B cell (primary cell): Measurements from ENCODE around the gene MCF2L. TPM values are rescaled to one million over a fixed set of nuclear protein-coding genes. Genes with fewer than 3 reads are reported as not detected.

Source experiments
- ATAC-seq: fragments of 200-7000 bp; cut with Tn5 transposase; one replicate; pipeline ENCODE4 v1.10.0; 2021; ENCODE audit warnings: low read depth, mild to moderate bottlenecking, moderate number of reproducible peaks, moderate library complexity
- CTCF ChIA-PET: fragments of 350-600 bp; sonication (Branson Sonifier 250); formaldehyde crosslinking; loops from one replicate; lab custom pipeline; 2021; ENCODE audit warnings: antibody characterized with exemption, inconsistent platforms; lab: Charles Lee
- POLR2A ChIA-PET: fragments of 350-600 bp; sonication (Branson Sonifier 250); formaldehyde crosslinking; loops from one replicate; lab custom pipeline; 2021; ENCODE audit warnings: antibody characterized with exemption; lab: Charles Lee
- DNase-seq: peaks from one replicate; pipeline ENCODE4 v3.0.0; 2013
- H2AFZ ChIP-seq: 2 replicates; pipeline ENCODE4 v1.6.1; 2012; ENCODE audit warnings: mild to moderate bottlenecking, low read depth, low read length; ENCODE audit not compliant: insufficient read depth, poor library complexity, severe bottlenecking
- H3K27ac ChIP-seq, 2 donors: 1 replicate in 1 of 2; 2 replicates in 1 of 2; pipeline ENCODE4 v1.5.1; 2012 to 2013; ENCODE audit warnings: low read length in 2 of 2, mild to moderate bottlenecking in 2 of 2, moderate library complexity in 1 of 2
- H3K27me3 ChIP-seq, 4 experiments: fragments of 200-600 bp in 1 of 4; sonication (generic) in 1 of 4; replicated peaks in 1 of 4; 1 replicate in 2 of 4; 2 replicates in 2 of 4; pipeline versions ENCODE4 v1.6.1 to v1.7.0; 2013 to 2016; ENCODE audit warnings: low read length in 3 of 4, mild to moderate bottlenecking in 2 of 4, mixed read lengths in 1 of 4, moderate library complexity in 1 of 4; ENCODE audit not compliant: insufficient read depth in 4 of 4, control insufficient read depth in 3 of 4; ENCODE audit errors: control extremely low read depth in 1 of 4
- H3K36me3 ChIP-seq, 2 experiments: replicated peaks in 1 of 2; 1 replicate in 1 of 2; 2 replicates in 1 of 2; pipeline versions ENCODE4 v1.6.1 to v1.7.1; 2013; ENCODE audit warnings: low read length in 1 of 2; ENCODE audit not compliant: insufficient read depth in 2 of 2, control insufficient read depth in 1 of 2; ENCODE audit errors: control extremely low read depth in 1 of 2, extremely low read depth in 1 of 2
- H3K4me1 ChIP-seq, 2 donors: fragments of 200-600 bp in 1 of 2; sonication (generic) in 1 of 2; 1 replicate in 1 of 2; 2 replicates in 1 of 2; pipeline versions ENCODE4 v1.5.1 to v1.6.1; 2013 to 2017; ENCODE audit warnings: low read length in 2 of 2; ENCODE audit not compliant: control insufficient read depth in 2 of 2, insufficient read depth in 2 of 2
- H3K4me2 ChIP-seq: replicated peaks from 2 replicates; pipeline ENCODE3; 2012; ENCODE audit warnings: mild to moderate bottlenecking, low read depth, low read length; ENCODE audit not compliant: poor library complexity, severe bottlenecking
- H3K4me3 ChIP-seq, 5 experiments: fragments of 200-600 bp in 1 of 5; sonication (generic) in 1 of 5; 1 replicate in 3 of 5; 2 replicates in 2 of 5; pipeline versions ENCODE4 v1.5.1 to v1.7.0; 2011 to 2016; ENCODE audit warnings: low read length in 4 of 5, mild to moderate bottlenecking in 4 of 5, low read depth in 2 of 5, control low read depth in 1 of 5, moderate library complexity in 1 of 5; ENCODE audit not compliant: insufficient read depth in 1 of 5; ENCODE audit errors: control extremely low read depth in 1 of 5, extremely low read depth in 1 of 5
- H3K79me2 ChIP-seq: fragments of 200-600 bp; sonication (generic); one replicate; pipeline ENCODE4 v1.6.0; 2016; ENCODE audit warnings: low read length; ENCODE audit not compliant: control insufficient read depth, insufficient read depth
- H3K9ac ChIP-seq: fragments of 200-600 bp; sonication (generic); 2 replicates; pipeline ENCODE4 v1.6.1; 2017; ENCODE audit warnings: mild to moderate bottlenecking, low read length, moderate library complexity
- H3K9me3 ChIP-seq, 3 donors: one replicate each; pipeline versions ENCODE4 v1.6.1 to v1.7.1; 2013; ENCODE audit warnings: low read length in 2 of 3; ENCODE audit not compliant: control insufficient read depth in 2 of 3, insufficient read depth in 1 of 3; ENCODE audit errors: control extremely low read depth in 1 of 3
- H4K20me1 ChIP-seq: 2 replicates; pipeline ENCODE4 v1.6.0; 2012; ENCODE audit warnings: mild to moderate bottlenecking, low read length; ENCODE audit not compliant: insufficient read depth, control insufficient read depth, poor library complexity, severe bottlenecking
- H3K27ac Mint-ChIP-seq: one replicate; pipeline ENCODE4 v1.8.0; 2021; ENCODE audit warnings: mixed read lengths
- H3K27me3 Mint-ChIP-seq: one replicate; pipeline ENCODE4 v1.8.0; 2021; ENCODE audit warnings: mixed read lengths
- H3K4me1 Mint-ChIP-seq: one replicate; pipeline ENCODE4 v1.8.0; 2021; ENCODE audit warnings: mixed read lengths
- H3K4me3 Mint-ChIP-seq: one replicate; pipeline ENCODE4 v1.8.0; 2021; ENCODE audit warnings: mixed read lengths
- H3K9me3 Mint-ChIP-seq: one replicate; pipeline ENCODE4 v1.8.0; 2022; ENCODE audit warnings: mixed read lengths; ENCODE audit not compliant: insufficient read depth
- EZH2 ChIP-seq: IDR thresholded peaks from 2 replicates; pipeline ENCODE4 v1.6.1; 2012; ENCODE audit warnings: borderline replicate concordance, low read depth, mild to moderate bottlenecking, moderate library complexity, low read length; ENCODE audit not compliant: insufficient read depth, poor library complexity, severe bottlenecking
- WGBS: methylation state at CpG from one replicate; pipeline ENCODE4 v1.1.5; 2013; ENCODE audit warnings: missing lambda C conversion rate; ENCODE audit not compliant: insufficient coverage; 5-methylcytosine and 5-hydroxymethylcytosine counted together
- intact Hi-C: fragments of 100-400 bp; cut with micrococcal nuclease; formaldehyde crosslinking; loops from one replicate; pipeline ENCODE4 v1.10.0; 2022
- polyA plus RNA-seq: library from polyadenylated mRNA; depleted of rRNA; stranded (reverse); fragments of >200 nt; gene quantifications from 2 replicates; pipeline ENCODE4 v1.2.3, GENCODE V29; 2012
- total RNA-seq, 2 donors: library from RNA; stranded (reverse); fragments of 120-200 nt in 1 of 2; gene quantifications; 1 replicate in 1 of 2; 2 replicates in 1 of 2; pipeline versions ENCODE4 v1.2.3 to v1.2.4, GENCODE V29; 2013 to 2022
- TF ChIP-seq, protein P1 (sequence below): fragments of 200-600 bp; IDR thresholded peaks from one replicate; pipeline ENCODE4 v1.8.0; 2022; ENCODE audit warnings: antibody characterized with exemption, mild to moderate bottlenecking

The MCF2L gene
- total and polyA plus RNA-seq, 2 donors (not counting 1 experiment from before 2014, with no cell fraction given), result 3.7 to 8.2 TPM

DNA sequence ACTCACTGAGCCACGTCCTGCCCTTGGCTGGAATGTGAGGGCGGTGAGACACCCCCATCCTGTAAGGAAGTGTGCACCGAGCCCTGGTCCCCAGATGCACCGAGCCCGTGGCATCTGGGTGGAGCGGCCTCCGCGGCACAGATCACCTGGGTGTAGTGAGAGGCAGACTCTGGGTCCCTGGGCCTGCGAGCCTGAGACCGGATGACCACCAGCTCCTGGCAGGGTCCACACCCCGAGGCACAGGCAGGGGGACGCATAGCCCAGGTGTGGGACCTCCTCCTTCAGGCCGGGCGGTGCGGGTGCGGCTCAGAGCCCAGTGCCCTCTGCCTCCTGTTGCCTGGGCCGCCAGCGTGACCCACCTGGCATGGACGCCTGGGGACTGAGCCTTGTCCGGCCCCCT, 12.4 kb downstream of the MCF2L start:
- Mint-ChIP-seq H3K4me3 (no peak overlapping the region), H3K27ac (no peak overlapping the region), H3K4me1 (peaks cover 3% of the 10 kb centered on the region), H3K27me3 (peaks cover 9% of the 10 kb centered on the region), H3K9me3 (no peaks in the 10 kb centered on the region)
- H3K4me2 ChIP-seq, result no peak overlapping the region
- WGBS, result 93% methylated on average over 20 of the region's 20 CpGs
- no peak overlapping the region for H3K4me3 ChIP-seq
- no peak overlapping the region for H3K9ac ChIP-seq
- DNase-seq, result no peak
- ChIA-PET CTCF (no interaction called here), POLR2A (no interaction called here)
- H3K36me3 ChIP-seq, result no peaks in the 10 kb centered on the region
- H3K9me3 ChIP-seq, result peaks cover 0 to 7% (median 0%) of the 10 kb centered on the region in 3 donors
- intact Hi-C loops, result no loop called here
- H2AFZ ChIP-seq, result no peak overlapping the region
- no peak overlapping the region for H3K27ac ChIP-seq
- no peaks in the 10 kb centered on the region for H3K4me1 ChIP-seq
- no peaks in the 10 kb centered on the region for H3K27me3 ChIP-seq
- H4K20me1 ChIP-seq, result no peaks in the 10 kb centered on the region
- no peaks in the 10 kb centered on the region for H3K79me2 ChIP-seq
- TF ChIP-seq EZH2, result no peak
- TF ChIP-seq, protein P1, sequence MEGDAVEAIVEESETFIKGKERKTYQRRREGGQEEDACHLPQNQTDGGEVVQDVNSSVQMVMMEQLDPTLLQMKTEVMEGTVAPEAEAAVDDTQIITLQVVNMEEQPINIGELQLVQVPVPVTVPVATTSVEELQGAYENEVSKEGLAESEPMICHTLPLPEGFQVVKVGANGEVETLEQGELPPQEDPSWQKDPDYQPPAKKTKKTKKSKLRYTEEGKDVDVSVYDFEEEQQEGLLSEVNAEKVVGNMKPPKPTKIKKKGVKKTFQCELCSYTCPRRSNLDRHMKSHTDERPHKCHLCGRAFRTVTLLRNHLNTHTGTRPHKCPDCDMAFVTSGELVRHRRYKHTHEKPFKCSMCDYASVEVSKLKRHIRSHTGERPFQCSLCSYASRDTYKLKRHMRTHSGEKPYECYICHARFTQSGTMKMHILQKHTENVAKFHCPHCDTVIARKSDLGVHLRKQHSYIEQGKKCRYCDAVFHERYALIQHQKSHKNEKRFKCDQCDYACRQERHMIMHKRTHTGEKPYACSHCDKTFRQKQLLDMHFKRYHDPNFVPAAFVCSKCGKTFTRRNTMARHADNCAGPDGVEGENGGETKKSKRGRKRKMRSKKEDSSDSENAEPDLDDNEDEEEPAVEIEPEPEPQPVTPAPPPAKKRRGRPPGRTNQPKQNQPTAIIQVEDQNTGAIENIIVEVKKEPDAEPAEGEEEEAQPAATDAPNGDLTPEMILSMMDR, result no peak
- ATAC-seq, result no peak

DNA sequence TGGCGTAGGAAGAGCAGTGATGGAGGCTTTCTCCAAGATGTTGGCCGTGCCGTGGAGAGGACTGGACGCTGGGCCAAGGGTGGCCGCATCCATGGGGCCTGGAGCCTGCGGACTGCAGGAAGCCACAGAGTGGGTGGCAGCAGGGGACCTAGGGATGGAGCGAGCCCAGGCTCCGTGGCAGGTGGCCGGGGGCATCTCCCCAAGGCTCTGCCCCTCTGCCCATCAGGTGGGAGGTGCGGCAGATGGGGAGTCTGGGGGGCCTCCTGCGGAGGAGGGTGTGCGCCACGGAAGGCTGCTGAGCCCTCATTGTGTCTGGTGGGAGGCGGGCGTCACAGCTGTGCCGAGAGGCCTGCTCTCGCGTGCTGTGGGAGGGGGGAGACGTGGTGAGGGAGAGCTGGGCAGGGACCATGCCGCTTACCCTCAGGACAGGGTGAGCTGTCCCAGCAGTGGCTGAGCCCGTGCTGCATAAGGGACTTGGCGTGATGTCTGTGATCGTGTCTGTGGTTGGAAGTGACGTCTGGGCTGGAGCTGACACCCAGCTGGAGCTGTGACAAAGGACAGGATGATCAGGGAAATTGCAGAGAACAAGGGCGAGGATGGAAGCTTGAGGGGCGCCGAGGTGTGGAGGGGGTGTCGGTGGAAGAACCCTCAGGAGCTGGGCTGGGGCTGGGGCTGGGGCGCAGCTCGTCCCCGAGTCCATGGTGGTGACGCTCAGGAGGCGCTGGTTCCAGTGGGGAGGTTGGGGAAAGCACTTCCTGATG, 13.4 kb downstream of the MCF2L start:
- ATAC-seq (no peak), DNase-seq (no peak)
- ChIA-PET POLR2A (no interaction called here), CTCF (no interaction called here)
- peaks cover 0 to 10% (median 0%) of the 10 kb centered on the region in 3 donors for H3K9me3 ChIP-seq
- H3K79me2 ChIP-seq, result no peaks in the 10 kb centered on the region
- H4K20me1 ChIP-seq, result no peaks in the 10 kb centered on the region
- Mint-ChIP-seq H3K4me3 (no peak overlapping the region), H3K4me1 (peaks cover 3% of the 10 kb centered on the region), H3K27ac (no peak overlapping the region), H3K27me3 (peaks cover 4% of the 10 kb centered on the region), H3K9me3 (no peaks in the 10 kb centered on the region)
- no peak overlapping the region for H2AFZ ChIP-seq
- TF ChIP-seq, protein P1, result no peak
- TF ChIP-seq EZH2, result no peak
- WGBS, result 95% methylated on average over 32 of the region's 33 CpGs
- no peak overlapping the region for H3K27ac ChIP-seq
- no peaks in the 10 kb centered on the region for H3K4me1 ChIP-seq
- no peak overlapping the region for H3K4me2 ChIP-seq
- H3K4me3 ChIP-seq, result no peak overlapping the region
- H3K27me3 ChIP-seq, result no peaks in the 10 kb centered on the region
- intact Hi-C loops, result no loop called here
- no peak overlapping the region for H3K9ac ChIP-seq
- H3K36me3 ChIP-seq, result no peaks in the 10 kb centered on the region
